AG10803 (cell line): ENCODE results near the gene CDC34.

ENCODE experiments used
- DNase-seq: peaks from one replicate; pipeline ENCODE4 v3.0.0; 2010; ENCODE audit warnings: low read depth
- H3K4me3 ChIP-seq: 2 replicates; pipeline ENCODE4 v1.5.1; 2011; ENCODE audit warnings: mild to moderate bottlenecking, low read length, control low read depth
- CTCF ChIP-seq: conservative IDR thresholded peaks from 2 replicates; pipeline ENCODE4 v1.5.1; 2011; ENCODE audit warnings: mild to moderate bottlenecking, low read length, control low read depth, inconsistent platforms

Gene CDC34

GRCh38 chr19:591099-591958, 59.8 kb downstream of the CDC34 start:
- H3K4me3 ChIP-seq = no peak overlapping the region
- no peak for DNase-seq
- TF ChIP-seq CTCF = no peak
